Breast epithelium (tissue), 3 donors: ENCODE data around the gene LY6G6D.

Experiments used
- CTCF ChIP-seq, 3 donors: fragments of 450-650 bp; IDR thresholded peaks; one replicate each; pipeline ENCODE4 v1.5.1; 2016 to 2017; ENCODE audit warnings: antibody characterized with exemption in 3 of 3, mild to moderate bottlenecking in 3 of 3, moderate library complexity in 3 of 3
- POLR2A ChIP-seq: fragments of 450-650 bp; IDR thresholded peaks from one replicate; pipeline ENCODE4 v1.6.1; 2016; ENCODE audit warnings: antibody characterized with exemption, mild to moderate bottlenecking, moderate library complexity
- POLR2AphosphoS5 ChIP-seq, 3 donors: sonication (generic); formaldehyde crosslinking; IDR thresholded peaks; one replicate each; pipeline ENCODE4 v1.6.1; 2017; ENCODE audit warnings: antibody characterized with exemption in 3 of 3

GRCh38 chr6:31750411-31751022 lies 35.4 kb downstream of the LY6G6D start:
- TF ChIP-seq CTCF (IDR thresholded peaks at IDR 0.05) (no peak), POLR2A (no peak), POLR2AphosphoS5 (IDR thresholded peaks at IDR 0.05) (no peak)
